Measurements from ENCODE around the gene OFD1.

GRCh38 chrX:13732246-13733067 lies 2.1 kb upstream of the OFD1 start:
- no peak for TF ChIP-seq POLR2AphosphoS5 (IDR thresholded peaks at IDR 0.05)
- TF ChIP-seq CTCF (IDR thresholded peaks at IDR 0.05), result no peak
- TF ChIP-seq POLR2A (IDR thresholded peaks at IDR 0.05), result no peak
